ENCODE measurements around the gene IL1B. TPM values are rescaled to one million over a fixed set of nuclear protein-coding genes. Genes with fewer than 3 reads are reported as not detected.

Gene IL1B
- total RNA-seq, 6 experiments from 2014 or later = 0.19 to 4.1 (median 0.49) TPM; not detected in 1

- Histone ChIP-seq H3K9me3 (no peaks in the 10 kb centered on the region), H3K36me3 (no peaks in the 10 kb centered on the region), H3K27ac (no peak overlapping the region), H3K27me3 (no peaks in the 10 kb centered on the region), H3K4me1 (peaks cover 0 to 22% (median 8%) of the 10 kb centered on the region in 4 donors), H3K4me3 (no peak overlapping the region)
- ATAC-seq (no peak), DNase-seq (no peak)
- intact Hi-C loops (cut with DNase I) = no loop called here
- TF ChIP-seq CTCF (IDR thresholded peaks at IDR 0.05) = no peak
- no peak for TF ChIP-seq POLR2A (IDR thresholded peaks at IDR 0.05)
- 83% methylated on average over 4 of the region's 5 CpGs for WGBS (ENCODE audit: insufficient coverage, low coverage, low lambda C conversion rate, missing lambda C conversion rate)
These were observed 7.2 kb downstream of the IL1B start for GRCh38 chr2:112829101-112829960.

- Histone ChIP-seq H3K4me3 (no peak overlapping the region), H3K4me1 (peaks cover 0 to 22% (median 10%) of the 10 kb centered on the region in 4 donors), H3K27ac (no peak overlapping the region), H3K9me3 (no peaks in the 10 kb centered on the region), H3K27me3 (no peaks in the 10 kb centered on the region), H3K36me3 (no peaks in the 10 kb centered on the region)
- ATAC-seq (no peak), DNase-seq (no peak)
- intact Hi-C loops (cut with DNase I) = no loop called here
- 85% methylated on average over 3 of the region's 3 CpGs for WGBS (ENCODE audit: insufficient coverage, low coverage, low lambda C conversion rate, missing lambda C conversion rate)
- TF ChIP-seq POLR2A (IDR thresholded peaks at IDR 0.05) = no peak
- no peak for TF ChIP-seq CTCF (IDR thresholded peaks at IDR 0.05)
These were observed 8.3 kb downstream of the IL1B start for GRCh38 chr2:112828251-112828691.

GRCh38 chr2:112827604-112828185 lies 8.9 kb downstream of the IL1B start:
- intact Hi-C loops (cut with DNase I) = no loop called here
- Histone ChIP-seq H3K4me3 (no peak overlapping the region), H3K27me3 (no peaks in the 10 kb centered on the region), H3K27ac (no peak overlapping the region), H3K9me3 (no peaks in the 10 kb centered on the region), H3K36me3 (no peaks in the 10 kb centered on the region), H3K4me1 (peaks cover 0 to 22% (median 10%) of the 10 kb centered on the region in 4 donors)
- DNase-seq (no peak), ATAC-seq (no peak)
- TF ChIP-seq CTCF (IDR thresholded peaks at IDR 0.05) (no peak), POLR2A (IDR thresholded peaks at IDR 0.05) (no peak)
- 89% methylated on average over 6 of the region's 6 CpGs for WGBS (ENCODE audit: insufficient coverage, low coverage, low lambda C conversion rate, missing lambda C conversion rate)

DNA sequence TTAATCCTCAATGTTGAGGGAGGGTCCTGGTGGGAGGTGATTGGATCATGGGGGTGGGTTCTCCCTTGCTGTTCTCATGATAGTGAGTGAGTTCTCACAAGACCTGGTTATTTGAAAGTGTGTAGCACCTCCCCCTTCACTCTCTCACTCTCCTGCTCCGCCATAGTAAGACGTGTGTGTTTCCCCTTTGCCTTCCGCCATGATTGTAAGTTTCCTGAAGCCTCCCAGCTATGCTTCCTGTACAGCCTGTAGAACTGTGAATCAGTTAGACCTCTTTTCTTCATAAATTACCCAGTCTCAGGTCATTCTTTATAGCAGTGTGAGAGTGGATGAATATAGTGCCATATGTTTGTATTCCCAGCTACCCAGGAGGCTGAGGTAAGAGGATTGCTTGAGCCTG lies 9.6 kb downstream of the IL1B start:
- peaks cover 0 to 22% (median 10%) of the 10 kb centered on the region in 4 donors for H3K4me1 ChIP-seq
- ATAC-seq (no peak), DNase-seq (no peak)
- H3K27me3 ChIP-seq = no peaks in the 10 kb centered on the region
- H3K9me3 ChIP-seq = no peaks in the 10 kb centered on the region
- intact Hi-C loops (cut with DNase I) = no loop called here
- WGBS (ENCODE audit: insufficient coverage, low coverage, low lambda C conversion rate, missing lambda C conversion rate) = 96% methylated on average over 3 of the region's 3 CpGs
- H3K36me3 ChIP-seq = no peaks in the 10 kb centered on the region
- no peak overlapping the region for H3K27ac ChIP-seq
- TF ChIP-seq POLR2A (IDR thresholded peaks at IDR 0.05) (no peak), CTCF (IDR thresholded peaks at IDR 0.05) (no peak)
- H3K4me3 ChIP-seq = no peak overlapping the region

Measured in right lobe of liver (tissue), 6 donors.